HG03457 (cell line): ENCODE measurements around the gene ATP5PB.

Experiments used
- ATAC-seq: cut with Tn5 transposase; IDR thresholded peaks from one replicate; pipeline ENCODE4 v1.9.1; 2021; ENCODE audit warnings: moderate number of reproducible peaks; ENCODE audit not compliant: unreplicated experiment

Gene ATP5PB

GRCh38 chr1:111446546-111446945 lies 2.7 kb upstream of the ATP5PB start:
- no peak for ATAC-seq

GRCh38 chr1:111446967-111447892 lies 2.0 kb upstream of the ATP5PB start:
- ATAC-seq, result no peak

GRCh38 chr1:111448482-111448917 lies 764 bp upstream of the ATP5PB start:
- ATAC-seq, result no peak

- ATAC-seq, result no peak
These were observed 396 bp downstream of the ATP5PB start for GRCh38 chr1:111449703-111450017.

- ATAC-seq, result no peak
These were observed 921 bp downstream of the ATP5PB start for GRCh38 chr1:111450185-111450584.

GRCh38 chr1:111452581-111452980 lies 3.3 kb downstream of the ATP5PB start:
- ATAC-seq, result no peak

- ATAC-seq, result no peak
These were observed 4.4 kb downstream of the ATP5PB start for GRCh38 chr1:111453706-111454105.

GRCh38 chr1:111454859-111455641 lies 5.8 kb downstream of the ATP5PB start:
- ATAC-seq, result no peak

- no peak for ATAC-seq
These were observed 6.4 kb downstream of the ATP5PB start for GRCh38 chr1:111455642-111456031.

GRCh38 chr1:111461765-111462164 lies 12.5 kb downstream of the ATP5PB start:
- no peak for ATAC-seq

GRCh38 chr1:111462370-111463028 lies 13.2 kb downstream of the ATP5PB start:
- no peak for ATAC-seq

- no peak for ATAC-seq
These were observed 13.9 kb downstream of the ATP5PB start for GRCh38 chr1:111463029-111463683.

- no peak for ATAC-seq
These were observed 16.5 kb downstream of the ATP5PB start for GRCh38 chr1:111465754-111466153.

GRCh38 chr1:111466480-111466879 lies 17.2 kb downstream of the ATP5PB start:
- no peak for ATAC-seq

GRCh38 chr1:111467865-111468716 lies 18.8 kb downstream of the ATP5PB start:
- ATAC-seq, result no peak

- no peak for ATAC-seq
These were observed 19.4 kb downstream of the ATP5PB start for GRCh38 chr1:111468717-111469100.

GRCh38 chr1:111469539-111469938 lies 20.3 kb downstream of the ATP5PB start:
- ATAC-seq, result no peak

GRCh38 chr1:111470596-111470995 lies 21.3 kb downstream of the ATP5PB start:
- ATAC-seq, result no peak

GRCh38 chr1:111471012-111471411 lies 21.7 kb downstream of the ATP5PB start:
- no peak for ATAC-seq

- no peak for ATAC-seq
These were observed 22.3 kb downstream of the ATP5PB start for GRCh38 chr1:111471538-111471937.
